IgD-negative memory B cell (primary cell): ENCODE data around the gene ALLC. TPM values are rescaled to one million over a fixed set of nuclear protein-coding genes. Genes with fewer than 3 reads are reported as not detected.
"Not testable (repeated sequence)": the region's sequence is repeated elsewhere in the genome, so short reads cannot be mapped to it uniquely, and the experiment has no call there.

ENCODE experiments used
- H3K27ac Mint-ChIP-seq, 3 donors: one replicate each; pipeline ENCODE4 v1.8.0; 2020 to 2022; ENCODE audit warnings: mild to moderate bottlenecking in 3 of 3, mixed read lengths in 3 of 3, moderate library complexity in 1 of 3
- H3K27me3 Mint-ChIP-seq: one replicate; pipeline ENCODE4 v1.8.0; 2021; ENCODE audit warnings: mixed read lengths
- H3K36me3 Mint-ChIP-seq: one replicate; pipeline ENCODE4 v1.8.0; 2020; ENCODE audit warnings: mild to moderate bottlenecking, mixed read lengths
- H3K4me1 Mint-ChIP-seq, 3 donors: one replicate each; pipeline ENCODE4 v1.8.0; 2020 to 2022; ENCODE audit warnings: mixed read lengths in 3 of 3, mild to moderate bottlenecking in 1 of 3
- H3K4me3 Mint-ChIP-seq, 4 donors: one replicate each; pipeline ENCODE4 v1.8.0; 2020 to 2022; ENCODE audit warnings: mild to moderate bottlenecking in 4 of 4, mixed read lengths in 4 of 4, moderate library complexity in 3 of 4
- H3K9me3 Mint-ChIP-seq, 3 donors: one replicate each; pipeline ENCODE4 v1.8.0; 2020 to 2021; ENCODE audit warnings: mixed read lengths in 3 of 3, mild to moderate bottlenecking in 1 of 3
- polyA plus RNA-seq: library from polyadenylated mRNA; unstranded; fragments of 300-500 nt; fragmentation: Illumina TruSeq; gene quantifications from one replicate; pipeline ENCODE4 v1.2.3, GENCODE V29; 2021

The ALLC gene
- polyA plus RNA-seq, 1 donor from 2014 or later, result not detected

GRCh38 chr2:3633089-3633981 is 24.7 kb upstream of the ALLC start:
- Mint-ChIP-seq H3K4me3 (no peak overlapping the region), H3K27me3 (peaks cover 6% of the 10 kb centered on the region), H3K9me3 (no peaks in the 10 kb centered on the region), H3K4me1 (no peaks in the 10 kb centered on the region), H3K36me3 (no peaks in the 10 kb centered on the region), H3K27ac (no peak overlapping the region)

GRCh38 chr2:3633982-3634595 is 23.9 kb upstream of the ALLC start:
- no peak overlapping the region for H3K27ac Mint-ChIP-seq
- peaks cover 6% of the 10 kb centered on the region for H3K27me3 Mint-ChIP-seq
- H3K4me3 Mint-ChIP-seq, result no peak overlapping the region
- H3K36me3 Mint-ChIP-seq, result no peaks in the 10 kb centered on the region
- H3K9me3 Mint-ChIP-seq, result no peaks in the 10 kb centered on the region
- H3K4me1 Mint-ChIP-seq, result peaks cover 0 to 2% (median 0%) of the 10 kb centered on the region in 3 donors

GRCh38 chr2:3634596-3635121 is 23.3 kb upstream of the ALLC start:
- no peak overlapping the region for H3K4me3 Mint-ChIP-seq
- peaks cover 0 to 2% (median 0%) of the 10 kb centered on the region in 3 donors for H3K4me1 Mint-ChIP-seq
- no peak overlapping the region for H3K27ac Mint-ChIP-seq
- peaks cover 8% of the 10 kb centered on the region for H3K27me3 Mint-ChIP-seq
- H3K9me3 Mint-ChIP-seq, result no peaks in the 10 kb centered on the region
- H3K36me3 Mint-ChIP-seq, result no peaks in the 10 kb centered on the region

- Mint-ChIP-seq H3K4me3 (no peak overlapping the region), H3K36me3 (no peaks in the 10 kb centered on the region), H3K9me3 (no peaks in the 10 kb centered on the region), H3K27ac (peak overlapping the region in 1 of 3 donors; percentile 5), H3K4me1 (peaks cover 0 to 2% (median 0%) of the 10 kb centered on the region in 3 donors), H3K27me3 (peaks cover 9% of the 10 kb centered on the region)
Measured at GRCh38 chr2:3635171-3635974, 22.6 kb upstream of the ALLC start.

GRCh38 chr2:3635975-3636327 is 22.0 kb upstream of the ALLC start:
- H3K27me3 Mint-ChIP-seq, H3K9me3 Mint-ChIP-seq, H3K4me3 Mint-ChIP-seq, H3K27ac Mint-ChIP-seq, H3K4me1 Mint-ChIP-seq, H3K36me3 Mint-ChIP-seq: not testable (repeated sequence)

- Mint-ChIP-seq H3K4me1 (peaks cover 0 to 2% (median 0%) of the 10 kb centered on the region in 3 donors), H3K36me3 (no peaks in the 10 kb centered on the region), H3K27ac (peak overlapping the region in 1 of 3 donors; percentile 14), H3K9me3 (no peaks in the 10 kb centered on the region), H3K27me3 (peaks cover 9% of the 10 kb centered on the region), H3K4me3 (no peak overlapping the region)
Measured at GRCh38 chr2:3636586-3637310, 21.3 kb upstream of the ALLC start.

GRCh38 chr2:3637311-3637675 is 20.7 kb upstream of the ALLC start:
- H3K9me3 Mint-ChIP-seq, result no peaks in the 10 kb centered on the region
- no peak overlapping the region for H3K27ac Mint-ChIP-seq
- peaks cover 9% of the 10 kb centered on the region for H3K27me3 Mint-ChIP-seq

GRCh38 chr2:3637692-3638455 is 20.1 kb upstream of the ALLC start:
- H3K27ac Mint-ChIP-seq, result no peak overlapping the region
- H3K36me3 Mint-ChIP-seq, result no peaks in the 10 kb centered on the region

More at GRCh38 chr2:3637311-3637675, 20.7 kb upstream of the ALLC start:
- Mint-ChIP-seq H3K4me1 (peaks cover 0 to 2% (median 0%) of the 10 kb centered on the region in 3 donors), H3K4me3 (no peak overlapping the region), H3K36me3 (no peaks in the 10 kb centered on the region)

GRCh38 chr2:3638456-3638810 is 19.6 kb upstream of the ALLC start:
- H3K27ac Mint-ChIP-seq, result peak overlapping the region in 1 of 3 donors; percentile 60
- no peaks in the 10 kb centered on the region for H3K9me3 Mint-ChIP-seq
- H3K27me3 Mint-ChIP-seq, result peaks cover 9% of the 10 kb centered on the region
- H3K36me3 Mint-ChIP-seq, result no peaks in the 10 kb centered on the region
- H3K4me1 Mint-ChIP-seq, result peaks cover 0 to 2% (median 0%) of the 10 kb centered on the region in 3 donors
- no peak overlapping the region for H3K4me3 Mint-ChIP-seq

More at GRCh38 chr2:3637692-3638455, 20.1 kb upstream of the ALLC start:
- H3K4me1 Mint-ChIP-seq, result peaks cover 0 to 2% (median 0%) of the 10 kb centered on the region in 3 donors
- peaks cover 9% of the 10 kb centered on the region for H3K27me3 Mint-ChIP-seq
- H3K9me3 Mint-ChIP-seq, result no peaks in the 10 kb centered on the region
- H3K4me3 Mint-ChIP-seq, result no peak overlapping the region

GRCh38 chr2:3639015-3639630 is 18.9 kb upstream of the ALLC start:
- H3K27ac Mint-ChIP-seq, result no peak overlapping the region
- peaks cover 0 to 2% (median 0%) of the 10 kb centered on the region in 3 donors for H3K4me1 Mint-ChIP-seq
- H3K27me3 Mint-ChIP-seq, result peaks cover 9% of the 10 kb centered on the region
- H3K9me3 Mint-ChIP-seq, result no peaks in the 10 kb centered on the region
- no peak overlapping the region for H3K4me3 Mint-ChIP-seq
- H3K36me3 Mint-ChIP-seq, result no peaks in the 10 kb centered on the region

GRCh38 chr2:3639653-3640052 is 18.3 kb upstream of the ALLC start:
- Mint-ChIP-seq H3K27ac (no peak overlapping the region), H3K4me3 (no peak overlapping the region), H3K27me3 (peaks cover 9% of the 10 kb centered on the region), H3K36me3 (no peaks in the 10 kb centered on the region), H3K9me3 (no peaks in the 10 kb centered on the region), H3K4me1 (peaks cover 0 to 2% (median 0%) of the 10 kb centered on the region in 3 donors)

- peaks cover 0 to 2% (median 0%) of the 10 kb centered on the region in 3 donors for H3K4me1 Mint-ChIP-seq
- H3K9me3 Mint-ChIP-seq, result no peaks in the 10 kb centered on the region
- peaks cover 11% of the 10 kb centered on the region for H3K27me3 Mint-ChIP-seq
- H3K36me3 Mint-ChIP-seq, result no peaks in the 10 kb centered on the region
- no peak overlapping the region for H3K27ac Mint-ChIP-seq
- H3K4me3 Mint-ChIP-seq, result no peak overlapping the region
Measured at GRCh38 chr2:3641181-3641580, 16.8 kb upstream of the ALLC start.

- H3K4me3 Mint-ChIP-seq, result peak overlapping the region in 1 of 4 donors; percentile 12
- no peaks in the 10 kb centered on the region for H3K9me3 Mint-ChIP-seq
Measured at GRCh38 chr2:3641841-3642421, 16.1 kb upstream of the ALLC start.

More at GRCh38 chr2:3641841-3642421, 16.1 kb upstream of the ALLC start:
- H3K27ac Mint-ChIP-seq, result no peak overlapping the region
- no peaks in the 10 kb centered on the region for H3K36me3 Mint-ChIP-seq
- H3K4me1 Mint-ChIP-seq, result peaks cover 0 to 2% (median 0%) of the 10 kb centered on the region in 3 donors
- peaks cover 9% of the 10 kb centered on the region for H3K27me3 Mint-ChIP-seq
